ENCODE measurements around the gene CTPS1. TPM values are rescaled to one million over a fixed set of nuclear protein-coding genes. Genes with fewer than 3 reads are reported as not detected.

The CTPS1 gene
- total and polyA plus RNA-seq, 2 of the 13 experiments (the other 11 are each of a cell fraction or from before 2014, with no cell fraction given), result 9.6 to 42.8 TPM

DNA sequence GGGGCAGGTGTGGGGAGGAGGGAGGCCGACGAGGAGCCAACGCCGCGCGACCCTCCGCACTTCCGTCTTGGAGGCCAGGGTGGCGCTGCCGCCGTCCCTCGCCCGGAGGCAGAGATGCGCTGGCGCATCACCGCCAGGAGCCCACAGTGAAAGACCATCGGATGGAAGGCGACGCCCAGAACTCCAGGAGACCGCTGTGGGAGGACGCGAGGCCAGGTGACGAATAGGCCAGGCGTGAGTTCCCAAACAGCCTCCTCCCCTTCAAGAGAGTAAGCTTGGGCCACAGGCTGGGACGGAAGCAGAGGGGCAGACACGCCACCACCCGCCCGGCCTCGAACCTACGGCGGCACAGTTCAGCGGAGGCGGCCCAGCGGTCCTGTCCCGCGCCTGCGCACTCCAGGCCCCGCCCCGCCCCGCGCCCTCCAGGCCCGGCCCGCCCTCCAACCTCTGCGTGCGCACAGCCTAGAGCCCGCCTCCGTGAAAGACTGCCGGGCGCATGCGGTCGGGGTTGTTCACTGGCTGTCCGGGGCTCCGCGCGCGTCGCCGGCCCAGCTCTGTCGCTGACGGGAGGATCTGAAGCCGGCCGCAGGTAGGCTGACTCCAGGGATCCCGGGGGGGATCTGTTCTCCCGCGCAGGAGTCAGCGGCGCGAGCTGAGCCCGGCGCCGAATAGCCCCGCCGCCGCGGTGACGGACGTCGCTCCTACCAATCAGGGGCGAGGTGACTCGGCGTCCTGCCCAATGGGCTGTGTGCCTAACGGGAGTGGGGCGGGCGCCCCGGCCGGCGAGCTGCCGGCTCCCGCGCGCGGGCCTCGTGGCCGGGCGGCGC lies at the start of gene CTPS1 (continued):
- TF ChIP-seq, protein P1, sequence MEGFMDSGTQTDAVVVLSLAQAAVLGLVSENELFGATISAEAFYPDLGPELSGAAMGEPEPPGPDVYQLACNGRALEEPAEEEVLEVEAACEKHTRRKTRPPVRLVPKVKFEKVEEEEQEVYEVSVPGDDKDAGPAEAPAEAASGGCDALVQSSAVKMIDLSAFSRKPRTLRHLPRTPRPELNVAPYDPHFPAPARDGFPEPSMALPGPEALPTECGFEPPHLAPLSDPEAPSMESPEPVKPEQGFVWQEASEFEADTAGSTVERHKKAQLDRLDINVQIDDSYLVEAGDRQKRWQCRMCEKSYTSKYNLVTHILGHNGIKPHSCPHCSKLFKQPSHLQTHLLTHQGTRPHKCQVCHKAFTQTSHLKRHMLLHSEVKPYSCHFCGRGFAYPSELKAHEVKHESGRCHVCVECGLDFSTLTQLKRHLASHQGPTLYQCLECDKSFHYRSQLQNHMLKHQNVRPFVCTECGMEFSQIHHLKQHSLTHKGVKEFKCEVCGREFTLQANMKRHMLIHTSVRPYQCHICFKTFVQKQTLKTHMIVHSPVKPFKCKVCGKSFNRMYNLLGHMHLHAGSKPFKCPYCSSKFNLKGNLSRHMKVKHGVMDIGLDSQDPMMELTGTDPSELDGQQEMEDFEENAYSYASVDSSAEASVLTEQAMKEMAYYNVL (CRISPR knock-in tag; IDR thresholded peaks at IDR 0.05; ENCODE audit: borderline replicate concordance), result 0 out of 2 replicates have a peak, but pooled peaks have one; percentile 50
- TF ChIP-seq, protein P2, sequence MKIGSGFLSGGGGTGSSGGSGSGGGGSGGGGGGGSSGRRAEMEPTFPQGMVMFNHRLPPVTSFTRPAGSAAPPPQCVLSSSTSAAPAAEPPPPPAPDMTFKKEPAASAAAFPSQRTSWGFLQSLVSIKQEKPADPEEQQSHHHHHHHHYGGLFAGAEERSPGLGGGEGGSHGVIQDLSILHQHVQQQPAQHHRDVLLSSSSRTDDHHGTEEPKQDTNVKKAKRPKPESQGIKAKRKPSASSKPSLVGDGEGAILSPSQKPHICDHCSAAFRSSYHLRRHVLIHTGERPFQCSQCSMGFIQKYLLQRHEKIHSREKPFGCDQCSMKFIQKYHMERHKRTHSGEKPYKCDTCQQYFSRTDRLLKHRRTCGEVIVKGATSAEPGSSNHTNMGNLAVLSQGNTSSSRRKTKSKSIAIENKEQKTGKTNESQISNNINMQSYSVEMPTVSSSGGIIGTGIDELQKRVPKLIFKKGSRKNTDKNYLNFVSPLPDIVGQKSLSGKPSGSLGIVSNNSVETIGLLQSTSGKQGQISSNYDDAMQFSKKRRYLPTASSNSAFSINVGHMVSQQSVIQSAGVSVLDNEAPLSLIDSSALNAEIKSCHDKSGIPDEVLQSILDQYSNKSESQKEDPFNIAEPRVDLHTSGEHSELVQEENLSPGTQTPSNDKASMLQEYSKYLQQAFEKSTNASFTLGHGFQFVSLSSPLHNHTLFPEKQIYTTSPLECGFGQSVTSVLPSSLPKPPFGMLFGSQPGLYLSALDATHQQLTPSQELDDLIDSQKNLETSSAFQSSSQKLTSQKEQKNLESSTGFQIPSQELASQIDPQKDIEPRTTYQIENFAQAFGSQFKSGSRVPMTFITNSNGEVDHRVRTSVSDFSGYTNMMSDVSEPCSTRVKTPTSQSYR (CRISPR knock-in tag; IDR thresholded peaks at IDR 0.05; ENCODE audit: borderline replicate concordance), result no peak; the same call in 1 of the 2 replicates
- TF ChIP-seq RBFOX2 (IDR thresholded peaks at IDR 0.05; ENCODE audit: low read depth, low read length) (peak; percentile 88), ZNF432 (CRISPR knock-in tag; IDR thresholded peaks at IDR 0.05; ENCODE audit: borderline replicate concordance) (no peak), ARID2 (CRISPR knock-in tag; IDR thresholded peaks at IDR 0.05; ENCODE audit: borderline replicate concordance) (peak; percentile 51; the same call in 1 of the 2 replicates), ATAD3A (CRISPR knock-in tag; IDR thresholded peaks at IDR 0.05) (no peak), POGZ (CRISPR knock-in tag; IDR thresholded peaks at IDR 0.05) (0 out of 2 replicates have a peak, but pooled peaks have one; percentile 60), RFX1 (IDR thresholded peaks at IDR 0.05) (no peak), AGO2 (optimal IDR thresholded peaks at IDR 0.05; ENCODE audit: low read depth, low read length) (no peak), YY1 (IDR thresholded peaks at IDR 0.05; ENCODE audit: insufficient read depth, insufficient replicate concordance, low read depth, low read length) (no peak), GATAD2A (CRISPR knock-in tag; IDR thresholded peaks at IDR 0.05) (0 out of 2 replicates have a peak, but pooled peaks have one; percentile 37)
- TF ChIP-seq, protein P3, sequence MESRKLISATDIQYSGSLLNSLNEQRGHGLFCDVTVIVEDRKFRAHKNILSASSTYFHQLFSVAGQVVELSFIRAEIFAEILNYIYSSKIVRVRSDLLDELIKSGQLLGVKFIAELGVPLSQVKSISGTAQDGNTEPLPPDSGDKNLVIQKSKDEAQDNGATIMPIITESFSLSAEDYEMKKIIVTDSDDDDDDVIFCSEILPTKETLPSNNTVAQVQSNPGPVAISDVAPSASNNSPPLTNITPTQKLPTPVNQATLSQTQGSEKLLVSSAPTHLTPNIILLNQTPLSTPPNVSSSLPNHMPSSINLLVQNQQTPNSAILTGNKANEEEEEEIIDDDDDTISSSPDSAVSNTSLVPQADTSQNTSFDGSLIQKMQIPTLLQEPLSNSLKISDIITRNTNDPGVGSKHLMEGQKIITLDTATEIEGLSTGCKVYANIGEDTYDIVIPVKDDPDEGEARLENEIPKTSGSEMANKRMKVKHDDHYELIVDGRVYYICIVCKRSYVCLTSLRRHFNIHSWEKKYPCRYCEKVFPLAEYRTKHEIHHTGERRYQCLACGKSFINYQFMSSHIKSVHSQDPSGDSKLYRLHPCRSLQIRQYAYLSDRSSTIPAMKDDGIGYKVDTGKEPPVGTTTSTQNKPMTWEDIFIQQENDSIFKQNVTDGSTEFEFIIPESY (CRISPR knock-in tag; IDR thresholded peaks at IDR 0.05), result peak; percentile 86; the same call in 1 of the 2 replicates
- TF ChIP-seq, protein P4, sequence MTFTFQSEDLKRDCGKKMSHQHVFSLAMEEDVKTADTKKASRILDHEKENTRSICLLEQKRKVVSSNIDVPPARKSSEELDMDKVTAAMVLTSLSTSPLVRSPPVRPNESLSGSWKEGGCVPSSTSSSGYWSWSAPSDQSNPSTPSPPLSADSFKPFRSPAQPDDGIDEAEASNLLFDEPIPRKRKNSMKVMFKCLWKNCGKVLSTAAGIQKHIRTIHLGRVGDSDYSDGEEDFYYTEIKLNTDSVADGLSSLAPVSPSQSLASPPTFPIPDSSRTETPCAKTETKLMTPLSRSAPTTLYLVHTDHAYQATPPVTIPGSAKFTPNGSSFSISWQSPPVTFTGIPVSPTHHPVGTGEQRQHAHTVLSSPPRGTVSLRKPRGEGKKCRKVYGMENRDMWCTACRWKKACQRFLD (CRISPR knock-in tag; IDR thresholded peaks at IDR 0.05; ENCODE audit: borderline replicate concordance), result peak; percentile 47; the same call in 1 of the 2 replicates
- TF ChIP-seq, protein P5, sequence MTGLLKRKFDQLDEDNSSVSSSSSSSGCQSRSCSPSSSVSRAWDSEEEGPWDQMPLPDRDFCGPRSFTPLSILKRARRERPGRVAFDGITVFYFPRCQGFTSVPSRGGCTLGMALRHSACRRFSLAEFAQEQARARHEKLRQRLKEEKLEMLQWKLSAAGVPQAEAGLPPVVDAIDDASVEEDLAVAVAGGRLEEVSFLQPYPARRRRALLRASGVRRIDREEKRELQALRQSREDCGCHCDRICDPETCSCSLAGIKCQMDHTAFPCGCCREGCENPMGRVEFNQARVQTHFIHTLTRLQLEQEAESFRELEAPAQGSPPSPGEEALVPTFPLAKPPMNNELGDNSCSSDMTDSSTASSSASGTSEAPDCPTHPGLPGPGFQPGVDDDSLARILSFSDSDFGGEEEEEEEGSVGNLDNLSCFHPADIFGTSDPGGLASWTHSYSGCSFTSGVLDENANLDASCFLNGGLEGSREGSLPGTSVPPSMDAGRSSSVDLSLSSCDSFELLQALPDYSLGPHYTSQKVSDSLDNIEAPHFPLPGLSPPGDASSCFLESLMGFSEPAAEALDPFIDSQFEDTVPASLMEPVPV (CRISPR knock-in tag; IDR thresholded peaks at IDR 0.05), result peak; percentile 83
- TF ChIP-seq, protein P6, sequence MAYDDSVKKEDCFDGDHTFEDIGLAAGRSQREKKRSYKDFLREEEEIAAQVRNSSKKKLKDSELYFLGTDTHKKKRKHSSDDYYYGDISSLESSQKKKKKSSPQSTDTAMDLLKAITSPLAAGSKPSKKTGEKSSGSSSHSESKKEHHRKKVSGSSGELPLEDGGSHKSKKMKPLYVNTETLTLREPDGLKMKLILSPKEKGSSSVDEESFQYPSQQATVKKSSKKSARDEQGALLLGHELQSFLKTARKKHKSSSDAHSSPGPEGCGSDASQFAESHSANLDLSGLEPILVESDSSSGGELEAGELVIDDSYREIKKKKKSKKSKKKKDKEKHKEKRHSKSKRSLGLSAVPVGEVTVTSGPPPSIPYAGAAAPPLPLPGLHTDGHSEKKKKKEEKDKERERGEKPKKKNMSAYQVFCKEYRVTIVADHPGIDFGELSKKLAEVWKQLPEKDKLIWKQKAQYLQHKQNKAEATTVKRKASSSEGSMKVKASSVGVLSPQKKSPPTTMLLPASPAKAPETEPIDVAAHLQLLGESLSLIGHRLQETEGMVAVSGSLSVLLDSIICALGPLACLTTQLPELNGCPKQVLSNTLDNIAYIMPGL (CRISPR knock-in tag; IDR thresholded peaks at IDR 0.05; ENCODE audit: borderline replicate concordance in 1 of 2, low read depth in 1 of 2), result 0 out of 4 replicates have a peak, but pooled peaks of 1 of the 2 experiments have one; percentile 20
